Mammary epithelial cell (primary cell): ENCODE measurements around the gene NFAT5.

ENCODE experiments used
- EZH2 ChIP-seq: IDR thresholded peaks from 2 replicates; pipeline ENCODE4 v1.6.1; 2012; ENCODE audit warnings: low read length, inconsistent platforms, borderline replicate concordance
- TF ChIP-seq, protein P1 (sequence below), 2 donors: IDR thresholded peaks in 1 of 2; conservative IDR thresholded peaks in 1 of 2; 2 replicates each; pipeline ENCODE4 v1.5.1; 2011 to 2012; ENCODE audit warnings: inconsistent platforms in 2 of 2, low read length in 2 of 2, mild to moderate bottlenecking in 2 of 2, control low read depth in 1 of 2, low read depth in 1 of 2; ENCODE audit not compliant: insufficient read depth in 1 of 2; ENCODE audit errors: extremely low read depth in 1 of 2

- TF ChIP-seq, protein P1, sequence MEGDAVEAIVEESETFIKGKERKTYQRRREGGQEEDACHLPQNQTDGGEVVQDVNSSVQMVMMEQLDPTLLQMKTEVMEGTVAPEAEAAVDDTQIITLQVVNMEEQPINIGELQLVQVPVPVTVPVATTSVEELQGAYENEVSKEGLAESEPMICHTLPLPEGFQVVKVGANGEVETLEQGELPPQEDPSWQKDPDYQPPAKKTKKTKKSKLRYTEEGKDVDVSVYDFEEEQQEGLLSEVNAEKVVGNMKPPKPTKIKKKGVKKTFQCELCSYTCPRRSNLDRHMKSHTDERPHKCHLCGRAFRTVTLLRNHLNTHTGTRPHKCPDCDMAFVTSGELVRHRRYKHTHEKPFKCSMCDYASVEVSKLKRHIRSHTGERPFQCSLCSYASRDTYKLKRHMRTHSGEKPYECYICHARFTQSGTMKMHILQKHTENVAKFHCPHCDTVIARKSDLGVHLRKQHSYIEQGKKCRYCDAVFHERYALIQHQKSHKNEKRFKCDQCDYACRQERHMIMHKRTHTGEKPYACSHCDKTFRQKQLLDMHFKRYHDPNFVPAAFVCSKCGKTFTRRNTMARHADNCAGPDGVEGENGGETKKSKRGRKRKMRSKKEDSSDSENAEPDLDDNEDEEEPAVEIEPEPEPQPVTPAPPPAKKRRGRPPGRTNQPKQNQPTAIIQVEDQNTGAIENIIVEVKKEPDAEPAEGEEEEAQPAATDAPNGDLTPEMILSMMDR (conservative IDR thresholded peaks at IDR 0.05 in 1 of 2, IDR thresholded peaks at IDR 0.05 in 1 of 2; ENCODE audit: extremely low read depth in 1 of 2, insufficient read depth in 1 of 2, low read depth in 1 of 2, low read length in 2 of 2) = no peak
- TF ChIP-seq EZH2 = no peak
Measured at GRCh38 chr16:69532641-69533455, 32.9 kb upstream of the NFAT5 start.
